HG02840 (cell line): ENCODE data around the gene CSNK2A3.
"Not testable (repeated sequence)": the region's sequence is repeated elsewhere in the genome, so short reads cannot be mapped to it uniquely, and the experiment has no call there.

ENCODE experiments used
- ATAC-seq: cut with Tn5 transposase; IDR thresholded peaks from one replicate; pipeline ENCODE4 v1.9.1; 2021; ENCODE audit warnings: mild to moderate bottlenecking, moderate library complexity, moderate number of reproducible peaks; ENCODE audit not compliant: unreplicated experiment, low FRiP score

The CSNK2A3 gene

GRCh38 chr11:11352878-11353277 is at the start of gene CSNK2A3:
CSNK2A3 (minus strand) TSS chr11:11353250; CDS start chr11:11353119, 131 bp downstream.
- ATAC-seq: not testable (repeated sequence)

GRCh38 chr11:11401960-11402535 is 49.0 kb upstream of the CSNK2A3 start:
- ATAC-seq: no peak

- no peak for ATAC-seq
Observed at GRCh38 chr11:11400635-11401232, 47.7 kb upstream of the CSNK2A3 start.

- ATAC-seq: no peak
Observed at GRCh38 chr11:11400121-11400520, 47.1 kb upstream of the CSNK2A3 start.

- no peak for ATAC-seq
Observed at GRCh38 chr11:11397781-11398180, 44.7 kb upstream of the CSNK2A3 start.

GRCh38 chr11:11397036-11397415 is 44.0 kb upstream of the CSNK2A3 start:
- no peak for ATAC-seq

- ATAC-seq: no peak
Observed at GRCh38 chr11:11396301-11397035, 43.4 kb upstream of the CSNK2A3 start.

GRCh38 chr11:11395126-11395525 is 42.1 kb upstream of the CSNK2A3 start:
- no peak for ATAC-seq

- no peak for ATAC-seq
Observed at GRCh38 chr11:11394241-11394640, 41.2 kb upstream of the CSNK2A3 start.

- no peak for ATAC-seq
Observed at GRCh38 chr11:11391796-11392463, 38.9 kb upstream of the CSNK2A3 start.

- no peak for ATAC-seq
Observed at GRCh38 chr11:11391169-11391568, 38.1 kb upstream of the CSNK2A3 start.

GRCh38 chr11:11390068-11390771 is 37.2 kb upstream of the CSNK2A3 start:
- ATAC-seq: no peak

GRCh38 chr11:11389238-11389637 is 36.2 kb upstream of the CSNK2A3 start:
- ATAC-seq: no peak

GRCh38 chr11:11387622-11388305 is 34.7 kb upstream of the CSNK2A3 start:
- no peak for ATAC-seq

GRCh38 chr11:11387207-11387606 is 34.2 kb upstream of the CSNK2A3 start:
- ATAC-seq: no peak

GRCh38 chr11:11384829-11385228 is 31.8 kb upstream of the CSNK2A3 start:
- ATAC-seq: no peak

GRCh38 chr11:11383995-11384394 is 30.9 kb upstream of the CSNK2A3 start:
- ATAC-seq: no peak

GRCh38 chr11:11382858-11383532 is 29.9 kb upstream of the CSNK2A3 start:
- no peak for ATAC-seq

- no peak for ATAC-seq
Observed at GRCh38 chr11:11381471-11382105, 28.5 kb upstream of the CSNK2A3 start.
